Measurements from ENCODE around the gene MVK.
A peak's percentile ranks its signal among the peaks of the same experiment; 100 is the strongest.

Gene MVK

GRCh38 chr12:109573029-109573913, at the start of gene MVK, which contains the start of gene MMAB:
Gene MVK, plus strand, starts transcription at chr12:109573794. Its CDS starts 1,029 bp downstream, at chr12:109574823.
Gene MMAB, minus strand, starts transcription at chr12:109573504. Its CDS starts 24 bp downstream, at chr12:109573480.
- Histone ChIP-seq H3K4me3 (peak within 1 kb of the TSS; percentile 52 to 82 (median 72)), H3K27ac (peak within 1 kb of the TSS; percentile 55 to 93 (median 87))

DNA sequence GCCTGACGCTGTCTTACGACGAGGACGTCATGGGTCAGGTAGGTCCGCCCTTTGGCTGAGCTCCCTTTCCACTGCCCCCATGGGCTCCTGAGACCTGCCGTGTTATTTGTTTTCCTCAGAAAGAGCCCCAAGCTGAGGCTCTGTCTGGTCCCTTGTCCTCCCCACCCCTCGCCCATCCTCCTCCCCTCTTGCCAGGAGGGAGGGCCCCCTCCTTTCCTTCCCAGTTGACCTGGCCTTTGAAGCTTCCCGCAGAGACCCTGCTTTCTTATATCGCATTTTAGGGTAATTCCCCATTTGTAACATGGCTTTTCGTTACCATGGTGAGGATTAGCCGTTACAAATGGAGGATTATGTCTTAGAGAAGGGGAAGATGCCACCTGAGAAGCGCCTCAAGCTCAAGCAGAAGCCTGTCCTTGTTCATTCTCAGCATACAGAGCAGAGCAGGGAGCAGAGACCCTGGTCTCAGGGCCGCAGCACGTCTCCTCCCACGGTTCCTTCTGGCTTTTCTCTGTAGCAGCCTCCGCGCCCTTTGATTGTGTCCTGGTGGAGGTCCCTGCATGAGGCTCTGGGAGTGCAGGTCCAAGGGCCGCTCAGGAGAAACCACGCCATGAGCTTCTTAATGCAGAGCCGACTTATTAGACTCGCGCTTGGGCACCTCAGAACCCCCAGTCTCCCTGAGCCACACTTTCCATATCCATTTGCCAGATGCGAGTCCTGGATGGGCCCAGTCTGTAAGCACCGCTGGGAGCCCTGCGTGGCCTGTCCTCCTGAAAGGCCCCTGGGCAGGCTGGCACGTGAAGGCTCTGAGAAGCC, 48.9 kb upstream of the MVK start:
- Histone ChIP-seq H3K27ac (no peak overlapping the region), H3K4me3 (no peak overlapping the region)

GRCh38 chr12:109525279-109525585, 48.4 kb upstream of the MVK start:
- H3K4me3 ChIP-seq, result no peak overlapping the region
- H3K27ac ChIP-seq, result no peak overlapping the region

- Histone ChIP-seq H3K27ac (no peak overlapping the region), H3K4me3 (no peak overlapping the region)
These were observed 46.0 kb upstream of the MVK start for GRCh38 chr12:109527489-109528123.

GRCh38 chr12:109529691-109530640, 43.6 kb upstream of the MVK start:
- Histone ChIP-seq H3K4me3 (no peak overlapping the region), H3K27ac (no peak overlapping the region)

DNA sequence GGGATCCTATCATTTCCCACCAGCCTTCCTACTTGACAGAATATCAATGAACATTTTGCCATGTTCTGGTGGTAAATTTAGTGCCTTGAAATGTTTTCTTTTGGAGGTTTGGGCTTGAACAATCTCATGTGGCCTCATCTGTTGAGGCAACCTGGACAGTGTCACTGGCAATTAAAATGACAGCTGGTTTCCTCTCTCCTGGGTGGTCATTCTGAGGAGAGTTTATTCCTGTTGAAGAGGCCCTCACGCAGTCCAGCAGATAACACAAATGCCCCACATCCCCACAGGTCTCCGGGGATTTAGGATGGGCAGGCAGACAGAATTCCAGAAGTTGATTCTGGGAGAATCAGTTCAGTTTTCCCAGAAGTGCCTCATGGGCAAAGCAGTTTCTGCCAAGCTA, 42.2 kb upstream of the MVK start:
- Histone ChIP-seq H3K4me3 (no peak overlapping the region), H3K27ac (no peak overlapping the region)

- Histone ChIP-seq H3K4me3 (no peak overlapping the region), H3K27ac (no peak overlapping the region)
These were observed 40.7 kb upstream of the MVK start for GRCh38 chr12:109532721-109533486.

DNA sequence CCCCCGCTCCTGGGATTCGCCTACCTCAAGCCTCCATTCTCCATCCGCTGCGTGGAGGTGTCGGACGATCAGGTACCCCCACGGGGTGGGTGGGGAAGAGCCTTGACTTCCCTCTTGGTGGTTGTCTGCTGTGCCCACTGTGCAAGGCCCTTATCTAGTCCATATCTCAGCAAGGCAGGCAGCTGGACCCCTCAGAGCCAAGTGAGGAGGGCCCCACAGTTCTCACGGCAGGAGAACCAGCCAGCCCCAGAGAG, 40.2 kb upstream of the MVK start:
- no peak overlapping the region for H3K27ac ChIP-seq
- no peak overlapping the region for H3K4me3 ChIP-seq

DNA sequence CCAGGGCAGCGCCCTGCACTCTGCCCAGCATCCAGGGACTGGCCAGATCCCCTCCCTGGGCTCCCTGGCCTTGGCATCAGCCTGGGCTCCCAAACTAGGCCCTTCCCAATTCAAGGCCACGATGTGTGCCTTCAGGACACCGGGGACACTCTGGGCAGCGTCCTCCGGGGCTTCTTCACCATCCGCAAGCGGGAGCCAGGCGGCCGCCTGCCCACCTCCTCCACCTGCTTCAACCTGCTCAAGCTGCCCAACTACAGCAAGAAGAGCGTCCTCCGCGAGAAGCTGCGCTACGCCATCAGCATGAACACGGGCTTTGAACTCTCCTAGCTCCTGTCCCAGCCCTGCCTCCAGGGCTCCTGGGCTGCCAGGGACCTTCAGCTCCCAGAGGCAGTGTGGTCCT, 39.1 kb upstream of the MVK start:
- no peak overlapping the region for H3K4me3 ChIP-seq
- no peak overlapping the region for H3K27ac ChIP-seq

- Histone ChIP-seq H3K4me3 (no peak overlapping the region), H3K27ac (no peak overlapping the region)
These were observed 38.2 kb upstream of the MVK start for GRCh38 chr12:109535231-109535862.

DNA sequence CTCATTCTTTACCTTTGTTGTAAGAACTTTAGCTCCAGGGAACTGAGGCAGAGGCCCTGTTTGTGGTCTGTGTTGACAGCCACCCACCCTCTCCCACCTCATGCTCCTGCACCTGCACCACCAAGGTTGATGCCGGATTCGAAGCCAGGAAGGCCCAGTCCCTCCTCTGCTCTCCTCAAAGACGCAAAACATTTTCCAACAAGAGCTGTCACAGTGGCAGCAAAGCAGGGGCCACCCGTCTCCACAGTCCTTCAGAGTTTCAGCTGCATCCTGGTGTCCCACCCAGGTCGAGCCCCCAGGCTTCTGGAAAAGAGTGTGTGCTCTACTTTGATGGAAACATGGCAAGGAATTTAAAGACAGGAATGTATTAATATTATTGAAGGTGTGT, 37.7 kb upstream of the MVK start:
- Histone ChIP-seq H3K4me3 (no peak overlapping the region), H3K27ac (no peak overlapping the region)

DNA sequence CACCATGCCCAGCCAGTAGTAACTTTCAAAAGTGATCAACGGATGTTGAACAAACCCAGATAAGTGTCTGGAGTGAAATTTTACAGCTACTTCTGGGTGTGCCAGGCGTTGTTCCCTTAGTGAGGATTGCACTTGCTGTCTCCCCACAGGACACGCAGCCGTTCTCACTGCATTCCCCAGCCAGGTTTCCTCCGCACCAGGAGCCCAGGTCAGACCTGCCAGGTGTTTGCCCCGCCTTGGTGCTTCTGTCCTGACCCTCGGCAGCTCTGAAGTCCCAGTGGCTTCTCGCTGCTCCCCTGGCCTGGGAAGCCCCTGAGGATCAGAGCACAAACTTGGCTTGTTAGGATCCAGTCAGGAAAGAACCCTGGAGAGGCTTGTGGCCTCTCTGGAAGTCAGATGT, 36.5 kb upstream of the MVK start:
- no peak overlapping the region for H3K27ac ChIP-seq
- H3K4me3 ChIP-seq, result no peak overlapping the region

GRCh38 chr12:109538191-109538863, 35.3 kb upstream of the MVK start:
- no peak overlapping the region for H3K4me3 ChIP-seq
- no peak overlapping the region for H3K27ac ChIP-seq

DNA sequence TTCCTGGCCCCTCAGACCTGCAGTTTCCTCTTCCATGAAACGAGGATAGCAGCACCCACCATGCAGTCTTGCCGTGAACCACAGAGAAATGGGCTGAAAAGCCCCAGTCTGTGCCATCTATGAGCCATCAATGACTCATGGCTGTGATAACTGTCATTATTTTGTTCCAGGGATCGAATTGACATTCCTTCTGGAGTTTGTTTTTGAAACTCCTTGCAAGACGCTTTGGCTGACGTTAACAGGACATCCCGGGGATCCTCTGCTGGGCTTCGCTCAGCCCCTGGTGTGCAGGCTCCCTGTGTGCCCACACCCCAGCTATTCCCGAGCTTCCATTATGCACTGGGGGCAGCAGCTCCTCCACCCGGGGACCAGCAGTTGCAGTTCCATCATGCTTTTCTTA, 34.1 kb upstream of the MVK start:
- no peak overlapping the region for H3K27ac ChIP-seq
- no peak overlapping the region for H3K4me3 ChIP-seq

DNA sequence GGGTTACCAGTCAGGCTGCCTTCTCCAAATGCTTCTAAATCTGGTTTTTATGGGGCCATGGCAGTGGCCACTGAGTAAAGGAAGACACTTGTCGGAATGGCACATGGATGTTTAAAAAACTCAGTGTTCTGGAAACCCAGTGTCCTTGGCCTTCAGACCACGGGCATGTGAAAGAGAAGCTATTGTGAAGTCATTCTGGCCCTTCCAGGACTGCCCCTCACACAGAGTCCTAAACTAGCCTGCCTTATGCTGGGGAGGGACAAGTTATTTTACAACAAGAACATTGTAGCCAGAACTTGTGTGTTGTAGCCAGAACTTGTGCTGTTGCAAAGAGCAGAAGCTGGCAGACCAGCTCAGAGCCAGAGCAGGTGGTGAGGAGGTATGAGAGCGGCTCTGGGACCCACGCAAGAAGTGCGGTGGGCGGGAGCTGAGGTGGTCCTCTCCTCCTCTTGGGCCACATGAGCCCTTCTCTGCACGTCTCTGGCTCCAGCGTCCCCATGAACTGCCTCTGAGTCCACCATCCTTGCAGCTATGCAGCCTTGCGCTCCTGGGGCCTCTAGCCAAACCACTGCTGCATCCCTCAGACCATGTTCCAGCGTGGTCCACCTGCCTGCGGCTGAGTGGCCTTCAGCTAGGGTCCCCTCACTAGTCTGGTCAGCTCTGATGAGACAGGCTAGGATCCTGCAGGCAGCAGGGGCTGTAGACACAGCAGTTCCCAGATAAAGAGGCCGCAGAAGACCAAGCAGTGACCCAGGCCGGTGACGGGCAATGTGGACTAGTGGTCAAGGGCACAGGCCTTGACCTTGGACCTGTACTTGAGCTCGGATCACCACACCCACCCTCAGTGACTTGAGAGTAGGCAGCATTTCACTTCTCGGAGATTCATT, 32.8 kb upstream of the MVK start:
- Histone ChIP-seq H3K27ac (no peak overlapping the region), H3K4me3 (no peak overlapping the region)

GRCh38 chr12:109541413-109541726, 32.2 kb upstream of the MVK start:
- Histone ChIP-seq H3K4me3 (no peak overlapping the region), H3K27ac (no peak overlapping the region)

GRCh38 chr12:109542014-109542413, 31.6 kb upstream of the MVK start:
- Histone ChIP-seq H3K4me3 (no peak overlapping the region), H3K27ac (no peak overlapping the region)

Data from skin epidermis (tissue), 12 donors.